Measurements from ENCODE around the gene EDARADD. TPM values are rescaled to one million over a fixed set of nuclear protein-coding genes. Genes with fewer than 3 reads are reported as not detected.
"Not testable (repeated sequence)": the region's sequence is repeated elsewhere in the genome, so short reads cannot be mapped to it uniquely, and the experiment has no call there.

The EDARADD gene
- total RNA-seq, 1 experiment from 2014 or later = 0.91 TPM

- no peaks in the 10 kb centered on the region for H3K9me3 ChIP-seq (ENCODE audit: low read length)
- intact Hi-C loops (cut with micrococcal nuclease) = no loop called here
- no peaks in the 10 kb centered on the region for H3K27me3 ChIP-seq (ENCODE audit: low read length)
- TF ChIP-seq CTCF (conservative IDR thresholded peaks at IDR 0.05; ENCODE audit: low read depth, low read length) (no peak), EZH2 (IDR thresholded peaks at IDR 0.05; ENCODE audit: low read length, unreplicated experiment) (no peak), EZH2phosphoT487 (IDR thresholded peaks at IDR 0.05; ENCODE audit: borderline replicate concordance, low read length) (no peak)
- no peaks in the 10 kb centered on the region for H3K79me2 ChIP-seq (ENCODE audit: low read length)
- no peaks in the 10 kb centered on the region for H3F3A ChIP-seq (ENCODE audit: low read length, unreplicated experiment)
- no peak overlapping the region for H3K27ac ChIP-seq (ENCODE audit: low read length)
- ATAC-seq (no peak), DNase-seq (no peak)
- H3K4me2 ChIP-seq (ENCODE audit: low read length) = no peak overlapping the region
- no TSS peak for BruUV-seq (replicated peaks)
- ChIA-PET POLR2A (ENCODE audit: unreplicated experiment) (no interaction called here), CTCF (no interaction called here)
- H4K20me1 ChIP-seq (ENCODE audit: low read length) = no peaks in the 10 kb centered on the region
- H3K9ac ChIP-seq (ENCODE audit: low read length) = no peak overlapping the region
- no peaks in the 10 kb centered on the region for H3K4me1 ChIP-seq (ENCODE audit: insufficient read depth, low read length)
- H3K9me2 ChIP-seq (replicated peaks; ENCODE audit: low read length) = no peaks in the 10 kb centered on the region
- H2AFZ ChIP-seq (ENCODE audit: low read length) = no peak overlapping the region
- H3K36me3 ChIP-seq (ENCODE audit: low read depth, low read length) = no peaks in the 10 kb centered on the region
- no peak overlapping the region for H3K4me3 ChIP-seq (ENCODE audit: low read length)
Measured at GRCh38 chr1:236350308-236350707, 43.8 kb upstream of the EDARADD start.

GRCh38 chr1:236351875-236352573, 42.1 kb upstream of the EDARADD start:
- Histone ChIP-seq H3K36me3 (ENCODE audit: low read depth, low read length) (no peaks in the 10 kb centered on the region), H3K9me2 (replicated peaks; ENCODE audit: low read length) (no peaks in the 10 kb centered on the region), H3K4me3 (ENCODE audit: low read length) (no peak overlapping the region), H3K9ac (ENCODE audit: low read length) (no peak overlapping the region), H2AFZ (ENCODE audit: low read length) (no peak overlapping the region), H3K4me1 (ENCODE audit: insufficient read depth, low read length) (no peaks in the 10 kb centered on the region), H3K79me2 (ENCODE audit: low read length) (no peaks in the 10 kb centered on the region), H3K4me2 (ENCODE audit: low read length) (no peak overlapping the region), H3K27me3 (ENCODE audit: low read length) (no peaks in the 10 kb centered on the region), H3K9me3 (ENCODE audit: low read length) (no peaks in the 10 kb centered on the region), H3K27ac (ENCODE audit: low read length) (no peak overlapping the region), H3F3A (ENCODE audit: low read length, unreplicated experiment) (no peaks in the 10 kb centered on the region), H4K20me1 (ENCODE audit: low read length) (no peaks in the 10 kb centered on the region)
- ATAC-seq (no peak), DNase-seq (no peak)
- ChIA-PET POLR2A (ENCODE audit: unreplicated experiment) (no interaction called here), CTCF (no interaction called here)
- BruUV-seq (replicated peaks) = no TSS peak
- intact Hi-C loops (cut with micrococcal nuclease) = no loop called here
- no peak for TF ChIP-seq EZH2 (IDR thresholded peaks at IDR 0.05; ENCODE audit: low read length, unreplicated experiment)
- no peak for TF ChIP-seq CTCF (conservative IDR thresholded peaks at IDR 0.05; ENCODE audit: low read depth, low read length)
- TF ChIP-seq EZH2phosphoT487 (IDR thresholded peaks at IDR 0.05; ENCODE audit: borderline replicate concordance, low read length) = no peak

- H3K27me3 ChIP-seq (ENCODE audit: low read length); H3K4me2 ChIP-seq (ENCODE audit: low read length); H3K9ac ChIP-seq (ENCODE audit: low read length); BruUV-seq (replicated peaks); H3K79me2 ChIP-seq (ENCODE audit: low read length); H4K20me1 ChIP-seq (ENCODE audit: low read length); H3K9me3 ChIP-seq (ENCODE audit: low read length); intact Hi-C loops (cut with micrococcal nuclease); H3K9me2 ChIP-seq (replicated peaks; ENCODE audit: low read length); H3K27ac ChIP-seq (ENCODE audit: low read length); H3F3A ChIP-seq (ENCODE audit: low read length, unreplicated experiment); H3K36me3 ChIP-seq (ENCODE audit: low read depth, low read length); POLR2A ChIA-PET (ENCODE audit: unreplicated experiment); H3K4me3 ChIP-seq (ENCODE audit: low read length); ATAC-seq; H2AFZ ChIP-seq (ENCODE audit: low read length); H3K4me1 ChIP-seq (ENCODE audit: insufficient read depth, low read length); DNase-seq: not testable (repeated sequence)
- CTCF ChIA-PET = interaction anchor here (0.6 kb wide), 1 partner anchor 140 kb away, joined by 7 read pairs; no protein-coding TSS in a partner anchor
Measured at GRCh38 chr1:236352747-236353146, 41.3 kb upstream of the EDARADD start.

Data from PC-3 (cell line).